Transverse colon (tissue), 4 donors: ENCODE measurements around the gene SFMBT1. TPM values are rescaled to one million over a fixed set of nuclear protein-coding genes. Genes with fewer than 3 reads are reported as not detected.

Source experiments
- DNase-seq: peaks from one replicate; pipeline ENCODE4 v3.0.0-alpha.2; 2019
- H3K27ac ChIP-seq, 4 donors: fragments of 200-600 bp; sonication (generic); 2 replicates each; pipeline ENCODE4 v1.5.1; 2016 to 2018; ENCODE audit warnings: inconsistent platforms in 4 of 4
- H3K27me3 ChIP-seq: fragments of 200-600 bp; sonication (generic); 2 replicates; pipeline ENCODE4 v1.5.1; 2017; ENCODE audit warnings: inconsistent platforms
- H3K36me3 ChIP-seq, 4 donors: fragments of 200-600 bp; sonication (generic); 2 replicates each; pipeline ENCODE4 v1.5.1; 2017 to 2019; ENCODE audit warnings: inconsistent platforms in 4 of 4
- H3K4me1 ChIP-seq, 4 donors: fragments of 200-600 bp; sonication (generic); 2 replicates each; pipeline ENCODE4 v1.5.1; 2017 to 2020; ENCODE audit warnings: inconsistent platforms in 4 of 4
- H3K4me3 ChIP-seq, 4 donors: fragments of 200-600 bp; sonication (generic); 1 replicate in 1 of 4; 2 replicates in 3 of 4; pipeline versions ENCODE4 v1.5.1 to v1.6.1; 2017 to 2019; ENCODE audit warnings: inconsistent platforms in 4 of 4
- H3K9me3 ChIP-seq, 2 donors: fragments of 200-600 bp; sonication (generic); 2 replicates each; pipeline ENCODE4 v1.5.1; 2017 to 2019; ENCODE audit warnings: inconsistent platforms in 2 of 2
- EP300 ChIP-seq: sonication (generic); formaldehyde crosslinking; IDR thresholded peaks from one replicate; pipeline ENCODE4 v1.6.1; 2017; ENCODE audit warnings: antibody characterized with exemption, low read depth
- POLR2A ChIP-seq: fragments of 450-650 bp; IDR thresholded peaks from one replicate; pipeline ENCODE4 v1.6.1; 2016; ENCODE audit warnings: antibody characterized with exemption, mild to moderate bottlenecking, moderate library complexity
- POLR2AphosphoS5 ChIP-seq, 3 donors: sonication (generic); formaldehyde crosslinking; IDR thresholded peaks; one replicate each; pipeline ENCODE4 v1.6.1; 2016; ENCODE audit warnings: antibody characterized with exemption in 3 of 3
- WGBS, 2 donors: methylation state at CpG; one replicate each; pipeline ENCODE4 v1.1.5; 2018; ENCODE audit warnings: low coverage in 1 of 2; 5-methylcytosine and 5-hydroxymethylcytosine counted together
- in situ Hi-C, 4 donors: fragments of 200-750 bp; cut with MboI; loops; one replicate each; pipeline versions ENCODE4 v1.15.0 to v1.15.1; 2017; ENCODE audit warnings: low sequenced_read_pairs in 3 of 4, low pct_ligation_motif_present in 1 of 4, low pct_unique_long_range_greater_than_20kb in 1 of 4
- intact Hi-C: fragments of 100-400 bp; cut with DNase I; formaldehyde crosslinking; loops from one replicate; pipeline ENCODE4 v1.15.1; 2023; ENCODE audit warnings: low total_unique reads
- total RNA-seq, 4 donors: library from RNA; depleted of rRNA; stranded (reverse); fragments of >200 nt; gene quantifications; one replicate each; pipeline ENCODE4 v1.1.0, GENCODE V29; 2016
- TF ChIP-seq, protein P1 (sequence below), 5 experiments: fragments of 200-600 bp in 3 of 5; fragments of 450-650 bp in 2 of 5; sonication (generic) in 3 of 5; IDR thresholded peaks; 1 replicate in 2 of 5; 2 replicates in 3 of 5; pipeline ENCODE4 v1.5.1; 2016 to 2017; ENCODE audit warnings: antibody characterized with exemption in 5 of 5, inconsistent platforms in 3 of 5, mild to moderate bottlenecking in 2 of 5, moderate library complexity in 1 of 5

The SFMBT1 gene
- total RNA-seq, 4 donors from 2014 or later = 1.9 to 33.0 (median 18.1) TPM

GRCh38 chr3:52886049-52886730, 159.7 kb downstream of the SFMBT1 start:
- Histone ChIP-seq H3K27me3 (no peaks in the 10 kb centered on the region), H3K9me3 (no peaks in the 10 kb centered on the region), H3K36me3 (no peaks in the 10 kb centered on the region), H3K27ac (no peak overlapping the region), H3K4me1 (peaks cover 0 to 2% (median 0%) of the 10 kb centered on the region in 4 donors), H3K4me3 (no peak overlapping the region)
- 83 to 96% methylated on average over 2 to 5 of the region's 5 CpGs for WGBS, 2 donors
- no peak for DNase-seq
- intact Hi-C loops = no loop called here
- in situ Hi-C loops = no loop called here
- TF ChIP-seq POLR2AphosphoS5 (IDR thresholded peaks at IDR 0.05) (no peak), POLR2A (no peak), EP300 (no peak)
- TF ChIP-seq, protein P1, sequence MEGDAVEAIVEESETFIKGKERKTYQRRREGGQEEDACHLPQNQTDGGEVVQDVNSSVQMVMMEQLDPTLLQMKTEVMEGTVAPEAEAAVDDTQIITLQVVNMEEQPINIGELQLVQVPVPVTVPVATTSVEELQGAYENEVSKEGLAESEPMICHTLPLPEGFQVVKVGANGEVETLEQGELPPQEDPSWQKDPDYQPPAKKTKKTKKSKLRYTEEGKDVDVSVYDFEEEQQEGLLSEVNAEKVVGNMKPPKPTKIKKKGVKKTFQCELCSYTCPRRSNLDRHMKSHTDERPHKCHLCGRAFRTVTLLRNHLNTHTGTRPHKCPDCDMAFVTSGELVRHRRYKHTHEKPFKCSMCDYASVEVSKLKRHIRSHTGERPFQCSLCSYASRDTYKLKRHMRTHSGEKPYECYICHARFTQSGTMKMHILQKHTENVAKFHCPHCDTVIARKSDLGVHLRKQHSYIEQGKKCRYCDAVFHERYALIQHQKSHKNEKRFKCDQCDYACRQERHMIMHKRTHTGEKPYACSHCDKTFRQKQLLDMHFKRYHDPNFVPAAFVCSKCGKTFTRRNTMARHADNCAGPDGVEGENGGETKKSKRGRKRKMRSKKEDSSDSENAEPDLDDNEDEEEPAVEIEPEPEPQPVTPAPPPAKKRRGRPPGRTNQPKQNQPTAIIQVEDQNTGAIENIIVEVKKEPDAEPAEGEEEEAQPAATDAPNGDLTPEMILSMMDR (IDR thresholded peaks at IDR 0.05) = no peak

DNA sequence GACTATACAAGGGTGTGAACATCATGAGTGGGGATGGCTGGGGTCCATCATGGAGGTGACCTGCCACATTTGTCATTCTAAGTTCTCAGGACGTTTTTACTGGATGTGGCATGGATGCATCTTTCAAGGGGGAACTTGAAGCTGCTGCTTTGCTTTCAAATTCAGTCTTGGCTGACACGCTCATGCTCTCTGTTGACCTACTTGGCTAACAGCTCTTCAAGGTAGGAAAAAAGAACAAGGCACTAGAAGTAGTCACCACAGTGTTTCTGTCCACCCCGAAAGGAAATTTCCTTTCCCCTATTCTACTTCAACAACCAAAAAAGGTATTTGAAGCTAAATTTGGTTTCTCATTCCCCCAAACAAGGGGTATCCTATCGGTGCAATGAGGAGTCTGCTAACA, 163.5 kb downstream of the SFMBT1 start:
- in situ Hi-C loops (no loop called here), intact Hi-C loops (no loop called here)
- no peak overlapping the region for H3K4me3 ChIP-seq
- H3K27ac ChIP-seq = no peak overlapping the region
- TF ChIP-seq EP300 (no peak), POLR2AphosphoS5 (IDR thresholded peaks at IDR 0.05) (no peak), POLR2A (no peak)
- TF ChIP-seq, protein P1 (IDR thresholded peaks at IDR 0.05) = no peak
- no peaks in the 10 kb centered on the region for H3K4me1 ChIP-seq
- WGBS, 2 donors = 90% methylated on average over 3 to 4 of the region's 4 CpGs
- no peaks in the 10 kb centered on the region for H3K9me3 ChIP-seq
- no peak for DNase-seq
- no peaks in the 10 kb centered on the region for H3K27me3 ChIP-seq
- H3K36me3 ChIP-seq = no peaks in the 10 kb centered on the region

- in situ Hi-C loops (no loop called here), intact Hi-C loops (no loop called here)
- Histone ChIP-seq H3K36me3 (no peaks in the 10 kb centered on the region), H3K9me3 (no peaks in the 10 kb centered on the region), H3K27ac (no peak overlapping the region), H3K27me3 (no peaks in the 10 kb centered on the region), H3K4me1 (no peaks in the 10 kb centered on the region), H3K4me3 (no peak overlapping the region)
- WGBS, 2 donors = 67% methylated on average over 4 of the region's 4 CpGs; no CpG with 5 or more reads in 1 of the 2 donors
- TF ChIP-seq, protein P1 (IDR thresholded peaks at IDR 0.05) = no peak
- TF ChIP-seq EP300 (no peak), POLR2AphosphoS5 (IDR thresholded peaks at IDR 0.05) (no peak), POLR2A (no peak)
- no peak for DNase-seq
Observed at GRCh38 chr3:52881871-52882270, 164.0 kb downstream of the SFMBT1 start.

- no peak overlapping the region for H3K27ac ChIP-seq
- no peak overlapping the region for H3K4me3 ChIP-seq
- no peaks in the 10 kb centered on the region for H3K27me3 ChIP-seq
- WGBS, 2 donors = 74% methylated on average over 3 of the region's 3 CpGs; no CpG with 5 or more reads in 1 of the 2 donors
- TF ChIP-seq EP300 (no peak), POLR2AphosphoS5 (IDR thresholded peaks at IDR 0.05) (no peak), POLR2A (no peak)
- TF ChIP-seq, protein P1 (IDR thresholded peaks at IDR 0.05) = no peak
- H3K36me3 ChIP-seq = no peaks in the 10 kb centered on the region
- in situ Hi-C loops (no loop called here), intact Hi-C loops (no loop called here)
- H3K9me3 ChIP-seq = no peaks in the 10 kb centered on the region
- DNase-seq = no peak
- H3K4me1 ChIP-seq = no peaks in the 10 kb centered on the region
Observed at GRCh38 chr3:52880474-52880873, 165.4 kb downstream of the SFMBT1 start.
